PC-3 (cell line): ENCODE measurements around the gene PDYN.

ENCODE experiments used
- CTCF ChIP-seq: fragments of 300-600 bp; sonication (generic); conservative IDR thresholded peaks from 2 replicates; pipeline ENCODE4 v1.5.1; 2017; ENCODE audit warnings: antibody characterized with exemption, low read depth, mild to moderate bottlenecking, low read length
- EZH2 ChIP-seq: fragments of 300-600 bp; sonication (generic); IDR thresholded peaks from one replicate; pipeline ENCODE4 v1.6.1; 2017; ENCODE audit warnings: antibody characterized with exemption, mild to moderate bottlenecking, low read length; ENCODE audit not compliant: unreplicated experiment

- TF ChIP-seq CTCF = no peak
- TF ChIP-seq EZH2 = no peak
These were observed 18.6 kb downstream of the PDYN start for GRCh38 chr20:1975291-1975690.
